Stomach (tissue), 4 donors: ENCODE measurements around the gene NUTF2.

Source experiments
- EP300 ChIP-seq: sonication (generic); formaldehyde crosslinking; IDR thresholded peaks from one replicate; pipeline ENCODE4 v1.6.1; 2017; ENCODE audit warnings: antibody characterized with exemption
- POLR2A ChIP-seq, 4 donors: fragments of 450-650 bp; IDR thresholded peaks; one replicate each; pipeline ENCODE4 v1.6.1; 2016; ENCODE audit warnings: antibody characterized with exemption in 4 of 4, control low read depth in 2 of 4, mild to moderate bottlenecking in 1 of 4, moderate library complexity in 1 of 4
- POLR2AphosphoS5 ChIP-seq, 3 donors: sonication (generic); formaldehyde crosslinking; IDR thresholded peaks; one replicate each; pipeline ENCODE4 v1.6.1; 2016; ENCODE audit warnings: antibody characterized with exemption in 3 of 3
- TF ChIP-seq, protein P1 (sequence below), 7 experiments: fragments of 450-650 bp in 4 of 7; fragments of 200-600 bp in 3 of 7; sonication (generic) in 3 of 7; IDR thresholded peaks; one replicate each; pipeline ENCODE4 v1.5.1; 2016 to 2019; ENCODE audit warnings: antibody characterized with exemption in 7 of 7, control low read depth in 2 of 7, mild to moderate bottlenecking in 1 of 7

DNA sequence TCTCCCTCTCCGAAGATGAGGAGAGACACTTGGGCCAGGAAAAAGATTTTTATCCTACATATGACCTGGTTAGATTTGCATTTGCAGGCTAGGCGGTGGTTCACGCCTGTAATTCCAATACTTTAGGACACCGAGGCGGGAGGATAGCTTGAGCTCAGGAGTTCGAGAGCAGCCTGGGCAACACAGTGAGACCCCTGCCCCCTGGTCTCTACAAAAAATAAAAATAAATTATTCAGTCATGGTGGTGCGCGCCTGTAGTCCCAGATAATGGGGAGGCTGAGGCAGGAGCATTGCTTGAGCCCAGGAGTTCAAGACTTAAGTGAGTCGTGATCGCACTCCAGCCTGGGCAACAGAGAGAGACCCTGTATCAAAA lies 12.5 kb upstream of the NUTF2 start:
- TF ChIP-seq, protein P1, sequence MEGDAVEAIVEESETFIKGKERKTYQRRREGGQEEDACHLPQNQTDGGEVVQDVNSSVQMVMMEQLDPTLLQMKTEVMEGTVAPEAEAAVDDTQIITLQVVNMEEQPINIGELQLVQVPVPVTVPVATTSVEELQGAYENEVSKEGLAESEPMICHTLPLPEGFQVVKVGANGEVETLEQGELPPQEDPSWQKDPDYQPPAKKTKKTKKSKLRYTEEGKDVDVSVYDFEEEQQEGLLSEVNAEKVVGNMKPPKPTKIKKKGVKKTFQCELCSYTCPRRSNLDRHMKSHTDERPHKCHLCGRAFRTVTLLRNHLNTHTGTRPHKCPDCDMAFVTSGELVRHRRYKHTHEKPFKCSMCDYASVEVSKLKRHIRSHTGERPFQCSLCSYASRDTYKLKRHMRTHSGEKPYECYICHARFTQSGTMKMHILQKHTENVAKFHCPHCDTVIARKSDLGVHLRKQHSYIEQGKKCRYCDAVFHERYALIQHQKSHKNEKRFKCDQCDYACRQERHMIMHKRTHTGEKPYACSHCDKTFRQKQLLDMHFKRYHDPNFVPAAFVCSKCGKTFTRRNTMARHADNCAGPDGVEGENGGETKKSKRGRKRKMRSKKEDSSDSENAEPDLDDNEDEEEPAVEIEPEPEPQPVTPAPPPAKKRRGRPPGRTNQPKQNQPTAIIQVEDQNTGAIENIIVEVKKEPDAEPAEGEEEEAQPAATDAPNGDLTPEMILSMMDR (IDR thresholded peaks at IDR 0.05) = no peak
- TF ChIP-seq POLR2A (IDR thresholded peaks at IDR 0.05) = no peak
- TF ChIP-seq POLR2AphosphoS5 (IDR thresholded peaks at IDR 0.05) = no peak
- TF ChIP-seq EP300 = no peak
